K562 (cell line): Measurements from ENCODE around the gene TMEM38B. TPM values are rescaled to one million over a fixed set of nuclear protein-coding genes. Genes with fewer than 3 reads are reported as not detected.

ENCODE experiments used
- ATF7 ChIP-seq: fragments of 450-650 bp; IDR thresholded peaks from 2 replicates; pipeline ENCODE4 v1.7.1; 2014; ENCODE audit warnings: mild to moderate bottlenecking, moderate library complexity
- BACH1 ChIP-seq: fragments of 200-800 bp; sonication (Bioruptor generic); IDR thresholded peaks from 2 replicates; pipeline ENCODE4 v1.6.1; 2016; ENCODE audit warnings: missing genetic modification characterization, missing compliant biosample characterization
- CCNT2 ChIP-seq: IDR thresholded peaks from 2 replicates; pipeline ENCODE4 v1.6.1; 2011; ENCODE audit warnings: borderline replicate concordance, low read depth, mild to moderate bottlenecking, moderate library complexity, mixed read lengths, low read length; ENCODE audit not compliant: insufficient read length; ENCODE audit errors: extremely low read depth
- CHAMP1 ChIP-seq: fragments of 450-650 bp; IDR thresholded peaks from 2 replicates; pipeline ENCODE4 v1.6.1; 2016; ENCODE audit warnings: mild to moderate bottlenecking
- CTBP1 ChIP-seq: fragments of 450-650 bp; IDR thresholded peaks from 2 replicates; pipeline ENCODE4 v1.6.1; 2016; ENCODE audit warnings: borderline replicate concordance
- DDX20 ChIP-seq: fragments of 450-650 bp; IDR thresholded peaks from 2 replicates; pipeline ENCODE4 v1.6.1; 2016; ENCODE audit warnings: missing genetic modification characterization, low read depth, mild to moderate bottlenecking, missing compliant biosample characterization, moderate library complexity
- HDAC1 ChIP-seq, 2 experiments: fragments of 450-650 bp; IDR thresholded peaks; 2 replicates each; pipeline ENCODE4 v1.6.1; 2016 to 2017; ENCODE audit warnings: inconsistent platforms in 1 of 2, mild to moderate bottlenecking in 1 of 2, moderate library complexity in 1 of 2
- HDAC3 ChIP-seq: fragments of 450-650 bp; IDR thresholded peaks from 2 replicates; pipeline ENCODE4 v1.6.1; 2018; ENCODE audit warnings: borderline replicate concordance, mild to moderate bottlenecking, moderate library complexity; ENCODE audit not compliant: partially characterized antibody
- JUN ChIP-seq, 2 experiments: sonication (generic) in 1 of 2; formaldehyde crosslinking in 1 of 2; IDR thresholded peaks; 2 replicates each; pipeline versions ENCODE4 v1.6.1 to v1.8.0; 2012 to 2022; ENCODE audit warnings: borderline replicate concordance in 2 of 2, mild to moderate bottlenecking in 2 of 2, improper control_type of control experiment in 1 of 2, low read depth in 1 of 2, low read length in 1 of 2, missing genetic modification reagents in 1 of 2
- MAX ChIP-seq: sonication (generic); formaldehyde crosslinking; IDR thresholded peaks from 2 replicates; pipeline ENCODE4 v1.9.0; 2022; ENCODE audit warnings: mild to moderate bottlenecking, missing genetic modification reagents
- MEIS2 ChIP-seq: fragments of 450-650 bp; IDR thresholded peaks from 2 replicates; pipeline ENCODE4 v1.6.1; 2014; ENCODE audit warnings: mild to moderate bottlenecking; ENCODE audit not compliant: partially characterized antibody
- NBN ChIP-seq: fragments of 450-650 bp; IDR thresholded peaks from 2 replicates; pipeline ENCODE4 v1.6.1; 2016; ENCODE audit warnings: low read depth, mild to moderate bottlenecking
- NCOR1 ChIP-seq: fragments of 450-650 bp; IDR thresholded peaks from 2 replicates; pipeline ENCODE4 v1.6.1; 2016; ENCODE audit warnings: mild to moderate bottlenecking, moderate library complexity
- NFE2 ChIP-seq: IDR thresholded peaks from 2 replicates; pipeline ENCODE4 v1.6.1; 2014; ENCODE audit warnings: antibody characterized with exemption, low read depth
- NFRKB ChIP-seq: fragments of 450-650 bp; IDR thresholded peaks from 2 replicates; pipeline ENCODE4 v1.6.1; 2016; ENCODE audit warnings: low read depth
- PHF21A ChIP-seq: fragments of 450-650 bp; IDR thresholded peaks from 2 replicates; pipeline ENCODE4 v1.6.1; 2017; ENCODE audit warnings: low read depth, borderline replicate concordance
- POLR2AphosphoS5 ChIP-seq: IDR thresholded peaks from 2 replicates; pipeline ENCODE4 v1.6.1; 2011; ENCODE audit warnings: mild to moderate bottlenecking, low read depth, low read length, moderate library complexity; ENCODE audit not compliant: control insufficient read depth, insufficient read depth
- PRMT5 ChIP-seq: sonication (generic); formaldehyde crosslinking; IDR thresholded peaks from 2 replicates; pipeline ENCODE4 v1.5.0; 2020; ENCODE audit warnings: missing genetic modification reagents
- SMARCE1 ChIP-seq: fragments of 450-650 bp; IDR thresholded peaks from 2 replicates; pipeline ENCODE4 v1.7.1; 2016; ENCODE audit warnings: mild to moderate bottlenecking
- SNRNP70 ChIP-seq: fragments of 200-400 bp; formaldehyde crosslinking; optimal IDR thresholded peaks from 2 replicates; pipeline ENCODE3; 2017; ENCODE audit warnings: low read depth, low read length
- TEAD4 ChIP-seq, 2 experiments: sonication (generic) in 1 of 2; formaldehyde crosslinking in 1 of 2; IDR thresholded peaks; 2 replicates each; pipeline versions ENCODE4 v1.6.1 to v1.8.0; 2012 to 2022; ENCODE audit warnings: borderline replicate concordance in 1 of 2, inconsistent platforms in 1 of 2, low read length in 1 of 2, mild to moderate bottlenecking in 1 of 2, missing genetic modification reagents in 1 of 2
- TRIM24 ChIP-seq, 2 experiments: fragments of 450-650 bp; IDR thresholded peaks; 2 replicates each; pipeline ENCODE4 v1.6.1; 2016
- ZNF316 ChIP-seq: fragments of 450-650 bp; IDR thresholded peaks from 2 replicates; pipeline ENCODE4 v1.6.1; 2016
- ZSCAN32 ChIP-seq: fragments of 450-650 bp; formaldehyde crosslinking; IDR thresholded peaks from 2 replicates; pipeline ENCODE4 v1.4.0; 2020; ENCODE audit warnings: mild to moderate bottlenecking, moderate library complexity
- polyA plus RNA-seq, 8 experiments: library from polyadenylated mRNA; depleted of rRNA in 4 of 8; stranded (reverse) in 5 of 8; unstranded in 3 of 8; fragments of >200 nt; fragmentation: Nextera tagmentation in 2 of 8; fragmentation: Illumina TruSeq in 1 of 8; extraction: Ambion mirVana in 2 of 8; extraction: Trizol in 1 of 8; gene quantifications; 2 replicates each; pipeline versions ENCODE4 v1.2.1 to v1.2.3, GENCODE V29; 2011 to 2014; ENCODE audit warnings: inconsistent platforms in 1 of 8, missing spikeins in 1 of 8
- total RNA-seq, 7 experiments: library from RNA; depleted of rRNA in 6 of 7; stranded (reverse); fragments of >200 nt in 6 of 7; fragmentation: Illumina TruSeq in 2 of 7; extraction: Trizol in 2 of 7; gene quantifications; 2 replicates each; pipeline versions ENCODE4 v1.2.1 to v1.2.3, GENCODE V29; 2011 to 2021; ENCODE audit warnings: low replicate concordance in 1 of 7
- TF ChIP-seq, protein P1 (sequence below): fragments of 450-650 bp; IDR thresholded peaks from 2 replicates; pipeline ENCODE4 v1.6.1; 2014; ENCODE audit warnings: low read depth, mild to moderate bottlenecking, moderate library complexity, borderline replicate concordance
- TF ChIP-seq, protein P2 (sequence below): sonication (generic); IDR thresholded peaks from 2 replicates; pipeline ENCODE4 v1.6.1; 2016

TMEM38B gene
- total and polyA plus RNA-seq, 9 of the 15 experiments (the other 6 are each of a cell fraction or from before 2014, with no cell fraction given): 26.0 to 57.5 (median 38.5) TPM

GRCh38 chr9:105681724-105682123 lies 12.6 kb upstream of the TMEM38B start (continued):
- TF ChIP-seq, protein P1, sequence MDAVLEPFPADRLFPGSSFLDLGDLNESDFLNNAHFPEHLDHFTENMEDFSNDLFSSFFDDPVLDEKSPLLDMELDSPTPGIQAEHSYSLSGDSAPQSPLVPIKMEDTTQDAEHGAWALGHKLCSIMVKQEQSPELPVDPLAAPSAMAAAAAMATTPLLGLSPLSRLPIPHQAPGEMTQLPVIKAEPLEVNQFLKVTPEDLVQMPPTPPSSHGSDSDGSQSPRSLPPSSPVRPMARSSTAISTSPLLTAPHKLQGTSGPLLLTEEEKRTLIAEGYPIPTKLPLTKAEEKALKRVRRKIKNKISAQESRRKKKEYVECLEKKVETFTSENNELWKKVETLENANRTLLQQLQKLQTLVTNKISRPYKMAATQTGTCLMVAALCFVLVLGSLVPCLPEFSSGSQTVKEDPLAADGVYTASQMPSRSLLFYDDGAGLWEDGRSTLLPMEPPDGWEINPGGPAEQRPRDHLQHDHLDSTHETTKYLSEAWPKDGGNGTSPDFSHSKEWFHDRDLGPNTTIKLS: no peak
- TF ChIP-seq SNRNP70 (no peak), BACH1 (peak; percentile 66; the same call in 1 of the 2 replicates), POLR2AphosphoS5 (peak; percentile 75), MEIS2 (peak; percentile 35), NFRKB (no peak), SMARCE1 (peak; percentile 94), NBN (peak; percentile 76; the same call in 1 of the 2 replicates), ZNF316 (peak; percentile 93), NCOR1 (peak; percentile 79), CCNT2 (peak; percentile 78), ZSCAN32 (CRISPR knock-in tag) (no peak), JUN (IDR thresholded peaks at IDR 0.05; ENCODE audit: borderline replicate concordance, low read depth, low read length) (peak; percentile 81), JUN (CRISPR knock-in tag; IDR thresholded peaks at IDR 0.05; ENCODE audit: borderline replicate concordance) (no peak), MAX (CRISPR knock-in tag) (no peak), TEAD4 (IDR thresholded peaks at IDR 0.05; ENCODE audit: low read length) (peak; percentile 82), TEAD4 (CRISPR knock-in tag; IDR thresholded peaks at IDR 0.05; ENCODE audit: borderline replicate concordance) (no peak), PRMT5 (CRISPR knock-in tag) (no peak), PHF21A (peak; percentile 16; the same call in 1 of the 2 replicates), NFE2 (peak; percentile 94), HDAC1 (IDR thresholded peaks at IDR 0.05) (peak in 1 of 2 experiments; percentile 80; a peak in 2 of 4 replicates), DDX20 (tag) (no peak), TRIM24 (IDR thresholded peaks at IDR 0.05) (peak; percentile 82 to 85), ATF7 (0 out of 2 replicates have a peak, but pooled peaks have one; percentile 51), CHAMP1 (peak; percentile 52; the same call in 1 of the 2 replicates), CTBP1 (peak; percentile 68), HDAC3 (peak; percentile 33)
- TF ChIP-seq, protein P2, sequence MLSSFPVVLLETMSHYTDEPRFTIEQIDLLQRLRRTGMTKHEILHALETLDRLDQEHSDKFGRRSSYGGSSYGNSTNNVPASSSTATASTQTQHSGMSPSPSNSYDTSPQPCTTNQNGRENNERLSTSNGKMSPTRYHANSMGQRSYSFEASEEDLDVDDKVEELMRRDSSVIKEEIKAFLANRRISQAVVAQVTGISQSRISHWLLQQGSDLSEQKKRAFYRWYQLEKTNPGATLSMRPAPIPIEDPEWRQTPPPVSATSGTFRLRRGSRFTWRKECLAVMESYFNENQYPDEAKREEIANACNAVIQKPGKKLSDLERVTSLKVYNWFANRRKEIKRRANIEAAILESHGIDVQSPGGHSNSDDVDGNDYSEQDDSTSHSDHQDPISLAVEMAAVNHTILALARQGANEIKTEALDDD: peak; percentile 91
